Fibroblast of the aortic adventitia (primary cell): ENCODE results near the gene APBB1. TPM values are rescaled to one million over a fixed set of nuclear protein-coding genes. Genes with fewer than 3 reads are reported as not detected.

Source experiments
- DNase-seq: peaks from one replicate; pipeline ENCODE4 v3.0.0-alpha.2; 2010; ENCODE audit warnings: low read depth
- H3K4me3 ChIP-seq: 2 replicates; pipeline ENCODE4 v1.5.1; 2011; ENCODE audit warnings: low read depth, mild to moderate bottlenecking, control low read depth, low read length, moderate library complexity
- total RNA-seq: library from RNA; depleted of rRNA; stranded (reverse); fragments of >200 nt; gene quantifications from 2 replicates; pipeline ENCODE4 v1.2.3, GENCODE V29; 2012; ENCODE audit warnings: low replicate concordance
- TF ChIP-seq, protein P1 (sequence below): IDR thresholded peaks from 2 replicates; pipeline ENCODE4 v1.5.1; 2011; ENCODE audit warnings: mild to moderate bottlenecking, low read length, control low read depth, inconsistent platforms; ENCODE audit not compliant: insufficient read depth

The APBB1 gene
- total RNA-seq, 1 donor: 41.8 TPM

GRCh38 chr11:6356503-6357055 is 62.3 kb downstream of the APBB1 start:
- TF ChIP-seq, protein P1, sequence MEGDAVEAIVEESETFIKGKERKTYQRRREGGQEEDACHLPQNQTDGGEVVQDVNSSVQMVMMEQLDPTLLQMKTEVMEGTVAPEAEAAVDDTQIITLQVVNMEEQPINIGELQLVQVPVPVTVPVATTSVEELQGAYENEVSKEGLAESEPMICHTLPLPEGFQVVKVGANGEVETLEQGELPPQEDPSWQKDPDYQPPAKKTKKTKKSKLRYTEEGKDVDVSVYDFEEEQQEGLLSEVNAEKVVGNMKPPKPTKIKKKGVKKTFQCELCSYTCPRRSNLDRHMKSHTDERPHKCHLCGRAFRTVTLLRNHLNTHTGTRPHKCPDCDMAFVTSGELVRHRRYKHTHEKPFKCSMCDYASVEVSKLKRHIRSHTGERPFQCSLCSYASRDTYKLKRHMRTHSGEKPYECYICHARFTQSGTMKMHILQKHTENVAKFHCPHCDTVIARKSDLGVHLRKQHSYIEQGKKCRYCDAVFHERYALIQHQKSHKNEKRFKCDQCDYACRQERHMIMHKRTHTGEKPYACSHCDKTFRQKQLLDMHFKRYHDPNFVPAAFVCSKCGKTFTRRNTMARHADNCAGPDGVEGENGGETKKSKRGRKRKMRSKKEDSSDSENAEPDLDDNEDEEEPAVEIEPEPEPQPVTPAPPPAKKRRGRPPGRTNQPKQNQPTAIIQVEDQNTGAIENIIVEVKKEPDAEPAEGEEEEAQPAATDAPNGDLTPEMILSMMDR: no peak
- no peak overlapping the region for H3K4me3 ChIP-seq
- DNase-seq: peak; percentile 12

DNA sequence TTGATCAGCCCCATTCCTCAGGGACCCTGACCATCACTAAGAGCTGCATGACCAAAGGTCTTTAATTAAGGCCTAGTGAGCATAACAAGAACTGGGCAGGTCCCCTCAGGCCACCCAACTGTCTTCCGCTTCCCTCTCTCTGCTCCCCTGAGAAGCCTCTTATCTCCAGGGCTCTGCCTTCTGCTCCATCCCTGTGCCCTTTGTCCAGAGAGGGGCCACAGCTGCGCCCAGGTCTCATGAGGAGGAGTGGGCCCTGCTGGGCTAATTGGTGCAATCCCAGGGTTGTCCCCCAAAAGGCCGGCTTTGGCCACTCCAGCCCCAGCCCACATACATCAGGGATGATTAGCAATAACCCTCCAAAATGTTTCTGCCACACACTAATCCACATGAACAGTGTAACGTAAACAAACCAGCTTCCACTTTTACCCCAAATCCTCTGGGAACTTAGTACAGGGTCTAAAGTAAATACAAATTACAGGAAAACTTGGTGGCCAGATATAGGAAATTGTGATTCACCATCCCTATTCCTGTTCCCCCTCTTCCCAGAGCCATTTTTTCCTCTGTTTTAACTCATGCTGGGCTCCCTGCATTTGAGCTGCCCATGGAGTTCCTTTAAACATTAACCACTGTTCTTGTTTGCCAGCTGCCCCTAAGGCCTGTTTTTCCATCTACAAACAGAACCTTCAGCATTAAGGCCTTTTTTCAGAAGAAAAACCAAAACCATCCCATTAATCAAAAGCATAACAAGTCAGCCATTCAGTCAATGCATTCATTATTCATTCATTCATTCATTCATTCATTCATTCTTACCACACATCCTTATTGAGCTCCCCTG is 64.0 kb downstream of the APBB1 start:
- DNase-seq: peak; percentile 39
- H3K4me3 ChIP-seq: no peak overlapping the region
- TF ChIP-seq, protein P1: no peak

DNA sequence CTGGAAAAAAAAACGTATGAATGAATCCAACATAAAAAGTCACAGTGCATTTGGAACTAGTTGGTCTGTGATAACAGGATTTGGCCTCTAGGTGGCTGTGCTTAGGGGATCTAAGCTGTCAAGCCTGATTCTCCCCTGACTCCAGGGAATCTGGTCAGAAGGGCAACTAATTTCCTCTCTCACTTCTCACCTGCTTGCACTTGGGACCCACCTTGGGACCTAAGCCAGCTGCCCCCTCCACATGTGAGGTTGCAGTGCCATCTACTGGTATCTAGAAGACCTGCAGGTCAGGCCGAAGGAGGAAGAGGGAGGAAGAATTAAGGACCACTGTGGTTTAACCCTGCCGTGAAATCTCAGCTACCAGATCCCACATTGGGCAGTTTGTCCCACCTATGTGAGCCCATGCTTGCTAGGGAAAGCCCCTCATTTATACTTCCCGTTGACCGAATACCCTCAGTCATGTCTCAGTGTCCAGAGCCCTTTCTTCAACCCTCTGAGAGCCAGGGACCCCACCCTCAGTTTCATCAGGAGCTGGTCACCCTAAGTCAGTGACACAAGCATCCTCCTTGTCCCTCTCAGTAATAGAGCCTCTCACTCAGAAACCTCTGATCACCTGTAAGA is 65.4 kb downstream of the APBB1 start:
- peak; percentile 61 for DNase-seq
- H3K4me3 ChIP-seq: no peak overlapping the region
- TF ChIP-seq, protein P1: peak; percentile 92

GRCh38 chr11:6351782-6352382 is 67.0 kb downstream of the APBB1 start:
- no peak for DNase-seq
- H3K4me3 ChIP-seq: no peak overlapping the region
- TF ChIP-seq, protein P1: no peak

- DNase-seq: no peak
- TF ChIP-seq, protein P1: no peak
- H3K4me3 ChIP-seq: no peak overlapping the region
These were observed 68.4 kb downstream of the APBB1 start for GRCh38 chr11:6350486-6350885.

DNA sequence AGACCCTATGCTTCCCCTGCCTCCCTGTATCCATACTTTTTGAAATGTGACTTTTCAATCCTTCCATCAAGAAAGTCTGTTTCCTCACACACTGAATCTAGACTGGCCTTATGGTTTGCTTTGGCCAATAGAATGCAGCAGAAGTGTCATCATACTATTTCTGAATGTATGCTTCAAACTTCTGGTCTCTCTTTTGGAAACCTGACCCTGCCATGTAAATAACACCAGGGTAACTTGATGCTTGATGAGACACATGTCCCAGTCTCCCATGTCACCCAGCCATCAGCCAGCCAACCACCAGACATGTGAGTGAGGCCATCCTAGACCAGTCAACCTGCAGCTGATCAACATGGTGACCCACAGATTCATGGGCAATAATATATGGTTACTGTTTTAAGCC is 68.9 kb downstream of the APBB1 start:
- DNase-seq: no peak
- no peak overlapping the region for H3K4me3 ChIP-seq
- TF ChIP-seq, protein P1: no peak
